Loucy (cell line): ENCODE data around the gene IST1.

ENCODE experiments used
- EZH2phosphoT487 ChIP-seq: fragments of 200-600 bp; IDR thresholded peaks from 2 replicates; pipeline ENCODE4 v1.6.1; 2018; ENCODE audit warnings: antibody characterized with exemption, mild to moderate bottlenecking, moderate library complexity, borderline replicate concordance
- TF ChIP-seq, protein P1 (sequence below): fragments of 200-600 bp; sonication (generic); conservative IDR thresholded peaks from 2 replicates; pipeline ENCODE4 v1.5.1; 2014; ENCODE audit warnings: mild to moderate bottlenecking, antibody characterized with exemption, low read length

DNA sequence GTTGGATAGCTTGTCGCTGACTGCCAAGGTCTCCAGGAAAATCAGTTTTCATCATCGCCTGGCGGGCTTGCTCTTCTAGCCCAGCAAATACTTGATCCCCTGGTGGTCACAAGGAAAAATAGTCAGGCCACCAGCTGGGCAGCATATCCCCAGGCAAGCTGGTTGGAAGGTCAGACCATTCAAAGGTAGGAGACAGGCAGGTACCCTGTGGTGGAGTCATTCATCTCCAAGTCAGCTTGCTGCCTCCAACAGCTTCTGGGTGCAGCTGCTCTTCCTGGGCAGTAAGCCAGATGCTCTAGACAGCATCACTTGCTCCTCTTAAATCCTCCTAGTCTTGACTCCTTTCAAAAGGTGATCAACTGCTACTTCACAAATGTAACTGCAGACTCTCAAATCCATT lies 27.4 kb upstream of the IST1 start:
- TF ChIP-seq, protein P1, sequence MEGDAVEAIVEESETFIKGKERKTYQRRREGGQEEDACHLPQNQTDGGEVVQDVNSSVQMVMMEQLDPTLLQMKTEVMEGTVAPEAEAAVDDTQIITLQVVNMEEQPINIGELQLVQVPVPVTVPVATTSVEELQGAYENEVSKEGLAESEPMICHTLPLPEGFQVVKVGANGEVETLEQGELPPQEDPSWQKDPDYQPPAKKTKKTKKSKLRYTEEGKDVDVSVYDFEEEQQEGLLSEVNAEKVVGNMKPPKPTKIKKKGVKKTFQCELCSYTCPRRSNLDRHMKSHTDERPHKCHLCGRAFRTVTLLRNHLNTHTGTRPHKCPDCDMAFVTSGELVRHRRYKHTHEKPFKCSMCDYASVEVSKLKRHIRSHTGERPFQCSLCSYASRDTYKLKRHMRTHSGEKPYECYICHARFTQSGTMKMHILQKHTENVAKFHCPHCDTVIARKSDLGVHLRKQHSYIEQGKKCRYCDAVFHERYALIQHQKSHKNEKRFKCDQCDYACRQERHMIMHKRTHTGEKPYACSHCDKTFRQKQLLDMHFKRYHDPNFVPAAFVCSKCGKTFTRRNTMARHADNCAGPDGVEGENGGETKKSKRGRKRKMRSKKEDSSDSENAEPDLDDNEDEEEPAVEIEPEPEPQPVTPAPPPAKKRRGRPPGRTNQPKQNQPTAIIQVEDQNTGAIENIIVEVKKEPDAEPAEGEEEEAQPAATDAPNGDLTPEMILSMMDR = no peak; the same call in 1 of the 2 replicates
- no peak for TF ChIP-seq EZH2phosphoT487
